Stimulated activated naive CD8-positive, alpha-beta T cell treated with anti-CD3 and anti-CD28 coated beads, Interleukin-15, Interleukin-2, amounts not matched to agents 100 ng/mL and 50 ng/mL, for 24 hours (primary cell): Measurements from ENCODE around the gene MFAP3.
"Not testable (repeated sequence)": the region's sequence is repeated elsewhere in the genome, so short reads cannot be mapped to it uniquely, and the experiment has no call there.

ENCODE experiments used
- H3K27ac Mint-ChIP-seq: one replicate; pipeline ENCODE4 v1.8.0; 2021; ENCODE audit warnings: mild to moderate bottlenecking, mixed read lengths
- H3K27me3 Mint-ChIP-seq: one replicate; pipeline ENCODE4 v1.8.0; 2021; ENCODE audit warnings: mixed read lengths
- H3K36me3 Mint-ChIP-seq: one replicate; pipeline ENCODE4 v1.8.0; 2021; ENCODE audit warnings: low read depth, mixed read lengths
- H3K4me1 Mint-ChIP-seq: one replicate; pipeline ENCODE4 v1.8.0; 2021; ENCODE audit warnings: low read depth, mixed read lengths
- H3K4me3 Mint-ChIP-seq: one replicate; pipeline ENCODE4 v1.8.0; 2021; ENCODE audit warnings: mild to moderate bottlenecking, mixed read lengths
- H3K9me3 Mint-ChIP-seq: one replicate; pipeline ENCODE4 v1.8.0; 2021; ENCODE audit warnings: mixed read lengths

The MFAP3 gene

GRCh38 chr5:154069854-154070253, 31.1 kb downstream of the MFAP3 start:
- not testable (repeated sequence) for H3K4me3 Mint-ChIP-seq, H3K27me3 Mint-ChIP-seq, H3K9me3 Mint-ChIP-seq, H3K27ac Mint-ChIP-seq, H3K36me3 Mint-ChIP-seq
- peaks cover 20% of the 10 kb centered on the region for H3K4me1 Mint-ChIP-seq

DNA sequence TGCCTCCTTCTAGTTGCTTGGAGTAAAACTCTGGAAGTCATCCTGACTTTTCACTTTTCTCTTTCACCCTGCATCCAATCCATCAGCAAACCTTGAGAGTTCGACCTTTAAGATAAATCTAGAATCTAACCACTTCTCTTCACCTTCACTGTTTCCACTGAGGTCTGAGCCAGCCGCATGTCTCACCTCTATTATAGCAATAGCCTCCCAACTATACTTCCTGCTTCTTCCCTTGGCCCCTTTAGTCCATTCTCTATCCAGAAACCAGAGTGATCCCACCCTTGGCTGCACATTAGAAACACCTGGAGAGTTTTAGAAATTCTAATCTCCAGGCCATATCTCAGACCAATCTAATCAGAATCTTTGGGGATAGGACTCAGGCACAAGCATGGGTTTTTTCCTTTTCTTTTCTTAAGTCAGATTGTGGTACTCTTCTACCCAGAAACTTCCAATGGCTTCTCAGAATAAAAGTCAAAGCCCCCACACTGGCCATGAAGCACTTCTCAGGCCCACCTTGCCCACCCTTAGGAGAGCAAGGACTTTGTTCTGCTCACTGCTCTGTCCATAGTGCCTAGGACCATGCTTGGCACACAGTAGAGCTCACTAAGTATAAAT, 33.1 kb downstream of the MFAP3 start:
- no peaks in the 10 kb centered on the region for H3K36me3 Mint-ChIP-seq
- peak overlapping the region; percentile 10 for H3K27ac Mint-ChIP-seq
- no peaks in the 10 kb centered on the region for H3K27me3 Mint-ChIP-seq
- H3K4me1 Mint-ChIP-seq, result peaks cover 36% of the 10 kb centered on the region
- no peak overlapping the region for H3K4me3 Mint-ChIP-seq
- no peaks in the 10 kb centered on the region for H3K9me3 Mint-ChIP-seq

GRCh38 chr5:154072414-154073171, 33.8 kb downstream of the MFAP3 start:
- Mint-ChIP-seq H3K4me3 (no peak overlapping the region), H3K9me3 (no peaks in the 10 kb centered on the region), H3K4me1 (peaks cover 36% of the 10 kb centered on the region), H3K27ac (no peak overlapping the region), H3K27me3 (no peaks in the 10 kb centered on the region), H3K36me3 (no peaks in the 10 kb centered on the region)

GRCh38 chr5:154076240-154076922, 37.6 kb downstream of the MFAP3 start:
- Mint-ChIP-seq H3K9me3 (no peaks in the 10 kb centered on the region), H3K36me3 (no peaks in the 10 kb centered on the region), H3K27me3 (no peaks in the 10 kb centered on the region), H3K27ac (peak overlapping the region; percentile 68), H3K4me1 (peaks cover 34% of the 10 kb centered on the region), H3K4me3 (no peak overlapping the region)

DNA sequence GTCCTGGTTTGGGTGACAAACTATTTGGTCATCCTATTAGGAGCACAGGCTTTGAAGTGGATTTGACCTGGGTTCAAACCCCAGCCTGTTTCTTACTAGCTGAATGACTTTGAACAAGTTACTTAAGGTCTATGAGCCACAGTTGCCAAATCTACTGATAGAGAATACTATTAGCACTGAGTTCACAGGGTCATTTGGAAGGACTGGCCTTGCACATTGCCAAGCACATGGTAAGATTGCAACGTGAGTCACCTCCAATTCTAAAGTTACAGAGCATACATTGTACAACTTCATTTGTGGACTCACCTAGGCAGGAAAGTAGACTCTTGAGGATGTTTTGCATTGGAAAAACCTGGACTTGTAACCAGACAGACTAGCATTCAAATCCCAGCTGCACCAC, 38.9 kb downstream of the MFAP3 start:
- Mint-ChIP-seq H3K4me1 (peaks cover 25% of the 10 kb centered on the region), H3K27me3 (no peaks in the 10 kb centered on the region), H3K9me3 (no peaks in the 10 kb centered on the region), H3K36me3 (no peaks in the 10 kb centered on the region), H3K27ac (no peak overlapping the region), H3K4me3 (no peak overlapping the region)

DNA sequence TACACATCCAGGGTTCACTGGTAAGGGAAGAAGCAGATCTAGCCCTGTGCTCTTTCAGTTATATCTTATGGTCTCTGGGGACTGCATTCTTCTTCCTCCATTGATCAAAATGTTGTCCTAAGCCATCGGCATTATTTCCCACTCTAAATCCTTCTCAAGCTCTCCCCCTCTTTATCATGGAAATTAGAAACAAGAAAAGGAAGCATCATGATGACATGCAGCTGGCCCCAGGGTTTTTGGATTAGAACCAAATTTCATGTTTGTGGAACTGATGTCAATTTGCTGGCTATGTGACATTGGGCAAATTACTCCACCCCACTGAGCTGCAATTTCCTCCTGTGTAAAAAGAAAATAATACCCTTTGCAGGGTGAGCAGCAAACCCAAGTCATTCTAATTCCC, 39.5 kb downstream of the MFAP3 start:
- H3K9me3 Mint-ChIP-seq, result no peaks in the 10 kb centered on the region
- H3K27me3 Mint-ChIP-seq, result no peaks in the 10 kb centered on the region
- H3K36me3 Mint-ChIP-seq, result no peaks in the 10 kb centered on the region
- no peak overlapping the region for H3K4me3 Mint-ChIP-seq
- H3K27ac Mint-ChIP-seq, result no peak overlapping the region
- peaks cover 25% of the 10 kb centered on the region for H3K4me1 Mint-ChIP-seq

DNA sequence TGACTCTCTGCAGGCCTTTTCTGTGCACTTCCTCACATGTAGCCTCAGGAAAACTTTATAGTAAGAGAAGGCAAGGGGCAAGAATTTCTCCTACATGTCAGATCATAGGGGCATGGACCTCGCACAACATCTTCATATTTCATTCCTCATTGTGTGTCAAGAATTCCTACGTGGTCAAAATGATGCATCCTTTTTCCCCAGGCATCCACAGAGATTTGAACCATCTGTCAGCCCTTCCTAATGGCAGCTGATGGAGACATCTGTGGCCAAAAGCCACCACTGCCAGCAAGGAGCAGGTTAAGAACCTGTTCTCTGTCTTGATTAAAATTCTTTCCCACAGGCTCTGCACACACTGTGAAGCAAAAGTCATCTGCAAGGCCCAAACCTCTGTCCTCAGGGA, 42.5 kb downstream of the MFAP3 start:
- peaks cover under 1% of the 10 kb centered on the region for H3K27me3 Mint-ChIP-seq
- H3K4me3 Mint-ChIP-seq, result no peak overlapping the region
- H3K4me1 Mint-ChIP-seq, result peaks cover 4% of the 10 kb centered on the region
- no peak overlapping the region for H3K27ac Mint-ChIP-seq
- H3K36me3 Mint-ChIP-seq, result no peaks in the 10 kb centered on the region
- no peaks in the 10 kb centered on the region for H3K9me3 Mint-ChIP-seq

- H3K4me3 Mint-ChIP-seq, result no peak overlapping the region
- no peaks in the 10 kb centered on the region for H3K4me1 Mint-ChIP-seq
- no peaks in the 10 kb centered on the region for H3K36me3 Mint-ChIP-seq
- H3K9me3 Mint-ChIP-seq, result no peaks in the 10 kb centered on the region
- peaks cover 11% of the 10 kb centered on the region for H3K27me3 Mint-ChIP-seq
- no peak overlapping the region for H3K27ac Mint-ChIP-seq
Measured at GRCh38 chr5:154084062-154084639, 45.4 kb downstream of the MFAP3 start.

DNA sequence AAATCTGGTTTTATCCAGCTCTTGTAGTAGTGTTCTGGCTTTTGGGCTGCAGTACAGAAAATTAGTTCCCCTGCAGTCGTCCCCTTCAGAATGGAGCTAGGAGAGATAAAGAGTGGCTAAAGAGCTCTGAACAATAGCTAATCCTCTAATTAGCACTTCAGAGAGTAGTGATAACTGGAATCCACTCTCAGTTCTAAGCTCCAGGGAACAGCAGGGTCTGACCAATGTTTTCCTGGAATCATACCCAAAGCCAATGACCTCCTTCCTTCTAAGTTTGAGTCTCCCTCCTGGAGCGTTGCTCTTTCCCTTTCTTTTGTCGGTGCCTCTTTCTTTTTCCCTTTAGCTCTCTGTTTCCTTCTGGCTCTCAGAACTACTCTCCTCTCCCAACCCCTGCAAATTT, 47.4 kb downstream of the MFAP3 start:
- Mint-ChIP-seq H3K27ac (no peak overlapping the region), H3K4me3 (no peak overlapping the region), H3K9me3 (no peaks in the 10 kb centered on the region), H3K36me3 (no peaks in the 10 kb centered on the region), H3K4me1 (no peaks in the 10 kb centered on the region), H3K27me3 (peaks cover 11% of the 10 kb centered on the region)

GRCh38 chr5:154086641-154087040, 47.9 kb downstream of the MFAP3 start:
- H3K27ac Mint-ChIP-seq, result no peak overlapping the region
- no peak overlapping the region for H3K4me3 Mint-ChIP-seq
- H3K4me1 Mint-ChIP-seq, result no peaks in the 10 kb centered on the region
- H3K27me3 Mint-ChIP-seq, result peaks cover 13% of the 10 kb centered on the region
- H3K36me3 Mint-ChIP-seq, result no peaks in the 10 kb centered on the region
- H3K9me3 Mint-ChIP-seq, result no peaks in the 10 kb centered on the region

DNA sequence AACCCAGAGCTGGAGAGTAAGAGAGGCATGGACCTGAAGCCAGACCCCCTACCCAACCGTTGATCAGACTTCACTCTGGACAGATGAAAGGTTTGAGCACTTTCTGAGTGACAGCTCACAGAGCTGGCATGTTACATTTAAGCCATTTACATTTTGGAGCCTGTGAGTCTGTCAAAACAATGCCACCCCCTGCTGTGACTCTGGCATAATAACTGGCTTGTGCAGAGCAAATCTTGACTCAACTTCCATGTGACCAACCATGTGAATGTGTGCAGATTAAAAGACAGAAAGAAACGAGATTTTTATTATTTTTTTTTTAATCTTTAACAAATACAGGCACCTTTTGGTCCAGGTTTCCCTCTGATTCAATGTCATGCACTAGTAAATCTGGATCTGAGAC, 48.5 kb downstream of the MFAP3 start:
- Mint-ChIP-seq H3K36me3 (no peaks in the 10 kb centered on the region), H3K9me3 (no peaks in the 10 kb centered on the region), H3K27me3 (peaks cover 17% of the 10 kb centered on the region), H3K4me1 (no peaks in the 10 kb centered on the region), H3K27ac (no peak overlapping the region), H3K4me3 (no peak overlapping the region)

- no peak overlapping the region for H3K4me3 Mint-ChIP-seq
- H3K4me1 Mint-ChIP-seq, result no peaks in the 10 kb centered on the region
- H3K27ac Mint-ChIP-seq, result no peak overlapping the region
- peaks cover 21% of the 10 kb centered on the region for H3K27me3 Mint-ChIP-seq
- H3K36me3 Mint-ChIP-seq, result no peaks in the 10 kb centered on the region
- no peaks in the 10 kb centered on the region for H3K9me3 Mint-ChIP-seq
Measured at GRCh38 chr5:154088801-154089200, 50.0 kb downstream of the MFAP3 start.

- H3K27ac Mint-ChIP-seq, result no peak overlapping the region
- H3K9me3 Mint-ChIP-seq, result no peaks in the 10 kb centered on the region
- H3K27me3 Mint-ChIP-seq, result peaks cover 31% of the 10 kb centered on the region
- H3K4me3 Mint-ChIP-seq, result no peak overlapping the region
- no peaks in the 10 kb centered on the region for H3K4me1 Mint-ChIP-seq
- H3K36me3 Mint-ChIP-seq, result no peaks in the 10 kb centered on the region
Measured at GRCh38 chr5:154090656-154091055, 51.9 kb downstream of the MFAP3 start.

DNA sequence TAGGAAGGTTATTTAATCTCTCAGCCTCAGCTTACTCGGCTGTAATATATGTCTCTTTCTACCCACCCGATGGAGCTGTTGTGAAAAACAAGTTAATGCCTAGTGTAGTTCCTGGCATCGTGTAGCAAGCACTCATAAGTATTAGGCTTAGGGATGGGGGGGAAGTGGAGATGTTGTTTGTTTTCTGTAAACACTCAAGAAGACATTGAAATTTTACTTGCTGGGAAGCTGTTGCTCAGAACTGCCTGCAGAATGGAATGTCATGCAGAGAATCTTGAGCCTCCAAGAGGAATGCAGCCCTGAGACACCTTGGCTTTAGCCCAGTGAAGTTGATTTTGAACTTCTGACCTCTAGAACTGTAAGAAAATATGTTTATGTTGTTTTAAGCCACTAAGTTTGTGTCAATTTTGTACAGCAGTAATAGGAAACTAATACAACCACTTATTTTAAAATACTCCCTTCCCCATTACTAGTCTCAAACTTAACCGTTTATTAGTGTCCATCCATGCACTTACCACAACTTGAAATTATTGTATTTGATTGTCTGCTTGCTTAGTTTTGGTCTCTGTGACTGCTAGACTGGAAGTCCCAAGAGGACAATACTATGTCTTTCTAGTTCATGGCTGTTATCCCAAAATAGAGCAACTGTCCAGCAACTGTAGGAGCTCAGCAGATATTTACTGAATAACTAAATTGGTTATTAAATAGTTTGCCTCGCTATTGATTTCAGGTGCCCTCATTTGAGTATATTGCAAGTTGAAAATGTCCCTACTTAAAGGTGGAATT, 53.8 kb downstream of the MFAP3 start:
- H3K9me3 Mint-ChIP-seq, result no peaks in the 10 kb centered on the region
- H3K27me3 Mint-ChIP-seq, result peaks cover 30% of the 10 kb centered on the region
- no peak overlapping the region for H3K27ac Mint-ChIP-seq
- no peak overlapping the region for H3K4me3 Mint-ChIP-seq
- H3K36me3 Mint-ChIP-seq, result no peaks in the 10 kb centered on the region
- no peaks in the 10 kb centered on the region for H3K4me1 Mint-ChIP-seq

- Mint-ChIP-seq H3K4me3 (no peak overlapping the region), H3K36me3 (no peaks in the 10 kb centered on the region), H3K27ac (no peak overlapping the region), H3K4me1 (no peaks in the 10 kb centered on the region), H3K9me3 (no peaks in the 10 kb centered on the region), H3K27me3 (peaks cover 25% of the 10 kb centered on the region)
Measured at GRCh38 chr5:154093142-154093532, 54.4 kb downstream of the MFAP3 start.
